ENCODE data around the gene RDH5.

- TF ChIP-seq POLR2A (IDR thresholded peaks at IDR 0.05; ENCODE audit: low read depth, low read length) (no peak), TAF1 (IDR thresholded peaks at IDR 0.05; ENCODE audit: low read depth, low read length) (no peak), POLR2AphosphoS5 (IDR thresholded peaks at IDR 0.05; ENCODE audit: low read depth, low read length) (no peak)
Measured at GRCh38 chr12:55686366-55687010, 33.7 kb upstream of the RDH5 start.
